Mucosa of descending colon (tissue), 3 donors: ENCODE measurements around the gene CDC20. TPM values are rescaled to one million over a fixed set of nuclear protein-coding genes. Genes with fewer than 3 reads are reported as not detected.

Source experiments
- ATAC-seq: fragments of 200-7000 bp; cut with Tn5 transposase; one replicate; pipeline ENCODE4 v1.9.1; 2020; ENCODE audit warnings: mild to moderate bottlenecking, moderate library complexity
- DNase-seq, 3 donors: peaks; one replicate each; pipeline ENCODE4 v3.0.0-alpha.2; 2020
- H3K36me3 ChIP-seq: fragments of 200-600 bp; one replicate; pipeline ENCODE4 v1.8.0; 2021; ENCODE audit warnings: low read depth, mild to moderate bottlenecking
- H3K4me1 ChIP-seq: fragments of 200-600 bp; one replicate; pipeline ENCODE4 v1.8.0; 2021; ENCODE audit warnings: low read depth, mild to moderate bottlenecking
- H3K4me3 ChIP-seq: fragments of 200-600 bp; one replicate; pipeline ENCODE4 v1.8.0; 2021; ENCODE audit warnings: mild to moderate bottlenecking
- H3K9me3 ChIP-seq: fragments of 200-600 bp; one replicate; pipeline ENCODE4 v1.8.0; 2021; ENCODE audit warnings: mild to moderate bottlenecking
- intact Hi-C, 2 donors: fragments of 100-400 bp; cut with DNase I in 1 of 2; cut with micrococcal nuclease in 1 of 2; formaldehyde crosslinking; loops; one replicate each; pipeline versions ENCODE4 v1.11.0 to v1.11.1; 2022; cut with DNase I, micrococcal nuclease
- total RNA-seq, 3 donors: library from RNA; stranded (reverse); fragmentation: NEBNext Ultra II Directional in 2 of 3; extraction: Animal tissue kit (Norgen Biotek cat#: 25700) in 2 of 3; gene quantifications; one replicate each; pipeline versions ENCODE4 v1.2.1 to v1.2.4, GENCODE V29; 2021 to 2023
- TF ChIP-seq, protein P1 (sequence below): fragments of 200-600 bp; IDR thresholded peaks from one replicate; pipeline ENCODE4 v1.8.0; 2022; ENCODE audit warnings: antibody characterized with exemption, mild to moderate bottlenecking
- donor health status: DM: no; HTN: no; CAD: no; lungs with moderate emphysema.
- donor health status: DM: no; HTN: no; CAD: no.
- donor health status: DM: no; HTN: yes; CAD: no.

Gene CDC20
- total RNA-seq, 3 donors from 2014 or later: 5.8 to 44.0 (median 8.5) TPM

GRCh38 chr1:43348809-43349593, 9.8 kb upstream of the CDC20 start:
- intact Hi-C loops: no loop called here
- ATAC-seq (peak; percentile 95), DNase-seq (peak; percentile 95 to 97 (median 96))
- H3K36me3 ChIP-seq: no peaks in the 10 kb centered on the region
- peaks cover 2% of the 10 kb centered on the region for H3K4me1 ChIP-seq
- TF ChIP-seq, protein P1, sequence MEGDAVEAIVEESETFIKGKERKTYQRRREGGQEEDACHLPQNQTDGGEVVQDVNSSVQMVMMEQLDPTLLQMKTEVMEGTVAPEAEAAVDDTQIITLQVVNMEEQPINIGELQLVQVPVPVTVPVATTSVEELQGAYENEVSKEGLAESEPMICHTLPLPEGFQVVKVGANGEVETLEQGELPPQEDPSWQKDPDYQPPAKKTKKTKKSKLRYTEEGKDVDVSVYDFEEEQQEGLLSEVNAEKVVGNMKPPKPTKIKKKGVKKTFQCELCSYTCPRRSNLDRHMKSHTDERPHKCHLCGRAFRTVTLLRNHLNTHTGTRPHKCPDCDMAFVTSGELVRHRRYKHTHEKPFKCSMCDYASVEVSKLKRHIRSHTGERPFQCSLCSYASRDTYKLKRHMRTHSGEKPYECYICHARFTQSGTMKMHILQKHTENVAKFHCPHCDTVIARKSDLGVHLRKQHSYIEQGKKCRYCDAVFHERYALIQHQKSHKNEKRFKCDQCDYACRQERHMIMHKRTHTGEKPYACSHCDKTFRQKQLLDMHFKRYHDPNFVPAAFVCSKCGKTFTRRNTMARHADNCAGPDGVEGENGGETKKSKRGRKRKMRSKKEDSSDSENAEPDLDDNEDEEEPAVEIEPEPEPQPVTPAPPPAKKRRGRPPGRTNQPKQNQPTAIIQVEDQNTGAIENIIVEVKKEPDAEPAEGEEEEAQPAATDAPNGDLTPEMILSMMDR: no peak
- no peak overlapping the region for H3K4me3 ChIP-seq
- no peaks in the 10 kb centered on the region for H3K9me3 ChIP-seq

DNA sequence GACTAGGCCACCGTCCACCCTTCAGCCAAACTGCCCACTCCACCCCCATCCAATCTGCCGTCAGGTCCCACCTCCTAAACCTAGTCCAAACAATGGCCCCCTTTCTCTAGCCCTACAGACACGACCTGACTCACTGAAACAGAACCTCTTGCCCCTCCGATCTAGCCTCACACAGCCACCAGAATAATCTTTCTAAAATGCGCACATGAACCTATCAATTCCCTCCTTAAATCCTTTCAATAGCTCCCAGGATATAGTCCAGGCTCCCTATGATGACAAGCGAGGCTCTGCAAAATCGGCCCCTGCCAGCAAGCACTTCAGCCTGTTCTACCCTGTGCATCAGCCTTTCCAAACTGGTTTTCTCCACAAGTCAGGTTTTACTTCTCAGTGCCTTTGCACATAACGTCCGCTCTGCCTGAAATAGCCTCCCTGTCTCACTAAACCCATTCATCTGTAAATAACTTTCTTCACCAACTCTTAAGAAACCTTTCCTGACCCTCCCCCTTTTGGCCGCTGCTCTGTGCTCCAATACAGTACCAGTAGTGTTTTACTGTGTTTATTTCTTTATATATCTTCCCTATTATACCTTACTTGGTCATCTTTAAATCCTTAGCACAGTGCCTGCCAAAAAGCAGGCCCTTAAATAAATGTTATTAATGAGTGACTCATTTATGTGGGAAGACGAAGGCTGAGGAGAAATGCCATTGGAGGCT, 9.0 kb upstream of the CDC20 start:
- H3K4me3 ChIP-seq: no peak overlapping the region
- DNase-seq: peak in 1 of 3 donors; percentile 31
- no peak for ATAC-seq
- H3K9me3 ChIP-seq: no peaks in the 10 kb centered on the region
- peaks cover 2% of the 10 kb centered on the region for H3K4me1 ChIP-seq
- intact Hi-C loops: no loop called here
- TF ChIP-seq, protein P1: no peak
- no peaks in the 10 kb centered on the region for H3K36me3 ChIP-seq

DNA sequence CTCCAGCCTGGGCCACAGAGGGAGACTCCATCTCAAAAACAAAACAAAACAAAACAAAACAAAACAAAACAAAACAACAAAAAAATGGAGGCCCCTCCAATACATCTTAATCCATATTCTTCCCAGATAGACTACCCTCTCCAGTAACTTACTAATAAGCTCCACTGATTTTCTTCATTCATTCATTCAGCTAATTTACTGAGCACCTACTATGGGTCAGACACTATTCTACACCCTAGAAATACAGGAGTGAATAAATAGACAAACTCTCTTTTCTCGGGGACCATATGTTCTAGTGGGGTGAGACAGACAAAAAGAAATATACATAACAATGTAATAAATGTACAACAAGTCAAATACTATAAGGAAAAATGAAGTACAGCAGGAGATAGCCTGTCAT, 7.8 kb upstream of the CDC20 start:
- DNase-seq: no peak
- H3K4me3 ChIP-seq: no peak overlapping the region
- H3K4me1 ChIP-seq: no peaks in the 10 kb centered on the region
- no peak for ATAC-seq
- no peaks in the 10 kb centered on the region for H3K9me3 ChIP-seq
- intact Hi-C loops: no loop called here
- TF ChIP-seq, protein P1: no peak
- no peaks in the 10 kb centered on the region for H3K36me3 ChIP-seq

DNA sequence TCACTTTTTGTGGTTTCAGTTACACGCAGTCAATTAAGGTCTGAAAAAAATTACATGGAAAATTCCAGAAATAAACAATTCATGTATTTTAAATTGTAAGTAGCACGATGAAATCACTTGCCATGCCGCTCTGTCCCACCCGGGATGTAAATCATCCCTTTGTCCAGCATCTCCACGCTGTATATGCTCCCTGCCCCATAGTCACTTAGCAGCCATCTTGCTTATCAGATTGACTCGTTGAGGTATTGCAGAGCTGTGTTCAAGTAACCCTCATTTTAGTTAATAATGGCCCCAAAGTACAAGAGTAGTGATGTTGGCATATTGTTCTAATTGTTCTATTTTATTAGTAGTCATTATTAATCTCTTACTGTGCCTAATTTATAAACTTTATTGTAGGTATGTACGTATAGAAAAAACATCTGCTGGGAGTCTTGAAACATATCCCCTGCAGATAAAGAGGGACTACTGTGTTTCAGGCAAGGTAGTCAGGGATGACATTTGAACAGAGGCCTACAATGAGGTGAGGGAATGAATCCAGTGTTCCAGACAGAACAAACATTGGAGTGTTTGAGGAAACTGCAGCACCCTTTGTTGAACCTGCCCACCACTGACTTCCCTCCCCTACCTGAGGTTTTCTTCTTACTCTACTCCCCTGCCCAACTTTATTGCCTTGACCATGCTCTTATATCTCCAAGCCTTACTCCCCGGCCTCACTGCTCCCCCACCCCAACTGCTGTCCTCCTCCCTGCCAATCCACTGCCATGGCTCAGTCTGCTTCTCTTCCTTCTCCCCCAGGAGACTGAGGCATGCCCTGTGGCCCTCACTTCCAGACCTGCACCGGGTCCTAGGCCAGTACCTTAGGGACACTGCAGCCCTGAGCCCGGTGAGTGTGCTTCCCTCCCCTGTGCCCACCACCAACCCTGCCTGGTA, 7.1 kb upstream of the CDC20 start:
- TF ChIP-seq, protein P1: no peak
- Histone ChIP-seq H3K36me3 (no peaks in the 10 kb centered on the region), H3K4me3 (no peak overlapping the region), H3K9me3 (no peaks in the 10 kb centered on the region), H3K4me1 (no peaks in the 10 kb centered on the region)
- ATAC-seq (no peak), DNase-seq (no peak)
- intact Hi-C loops: no loop called here

- no peak for DNase-seq
- intact Hi-C loops: no loop called here
Measured at GRCh38 chr1:43352351-43352705, 6.5 kb upstream of the CDC20 start.

More at GRCh38 chr1:43352351-43352705, 6.5 kb upstream of the CDC20 start:
- Histone ChIP-seq H3K4me3 (no peak overlapping the region), H3K36me3 (no peaks in the 10 kb centered on the region), H3K9me3 (no peaks in the 10 kb centered on the region), H3K4me1 (peaks cover 3% of the 10 kb centered on the region)
- TF ChIP-seq, protein P1: no peak
- no peak for ATAC-seq
